Dermis blood vessel endothelial cell (primary cell): ENCODE data around the gene RPS6KA4. TPM values are rescaled to one million over a fixed set of nuclear protein-coding genes. Genes with fewer than 3 reads are reported as not detected.

Source experiments
- DNase-seq: peaks from one replicate; pipeline ENCODE4 v3.0.0; 2010
- total RNA-seq: library from RNA; depleted of rRNA; stranded (reverse); fragments of >200 nt; gene quantifications from 2 replicates; pipeline ENCODE4 v1.2.3, GENCODE V29; 2014

The RPS6KA4 gene
- total RNA-seq, 1 donor from 2014 or later, result 35.9 TPM

DNA sequence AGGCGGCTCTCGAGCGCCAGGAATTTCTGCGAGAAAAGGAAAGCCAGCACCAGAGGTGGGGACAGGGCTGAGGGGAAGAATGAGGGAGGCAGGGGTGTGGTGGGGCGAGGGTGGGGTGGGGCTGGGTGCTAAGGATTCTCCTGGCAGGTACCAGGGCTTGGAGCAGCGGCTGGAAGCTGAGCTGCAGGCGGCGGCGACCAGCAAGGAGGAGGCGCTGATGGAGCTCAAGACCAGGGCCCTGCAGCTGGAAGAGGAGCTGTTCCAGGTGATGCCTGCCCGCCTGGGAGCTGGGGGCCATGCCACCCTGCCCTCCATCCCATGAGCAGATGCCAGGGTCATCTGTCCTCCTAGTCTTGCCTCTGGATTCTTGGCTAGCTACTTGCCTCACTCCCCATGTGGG, 9.6 kb upstream of the RPS6KA4 start:
- no peak for DNase-seq

DNA sequence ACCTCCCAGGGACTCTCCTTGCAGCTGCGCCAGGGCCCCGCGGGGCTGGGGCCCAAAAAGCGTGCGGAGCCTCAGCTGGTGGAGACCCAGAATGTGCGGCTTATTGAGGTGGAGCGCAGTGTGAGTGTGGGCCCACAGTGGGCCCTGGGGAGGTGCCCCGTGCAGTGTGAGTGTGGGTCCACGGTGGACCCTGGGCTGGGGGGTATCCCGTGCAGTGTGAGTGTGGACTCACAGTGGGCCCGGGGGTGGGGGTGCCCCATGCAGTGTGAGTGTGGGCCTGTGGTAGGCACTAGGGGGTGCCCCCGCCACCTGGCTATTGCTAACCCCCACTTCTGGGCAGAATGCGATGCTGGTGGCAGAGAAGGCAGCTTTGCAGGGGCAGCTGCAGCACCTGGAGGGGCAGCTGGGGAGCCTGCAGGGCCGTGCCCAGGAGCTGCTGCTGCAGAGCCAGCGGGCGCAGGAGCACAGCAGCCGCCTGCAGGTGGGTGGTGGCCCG, 7.8 kb upstream of the RPS6KA4 start:
- no peak for DNase-seq

- no peak for DNase-seq
Measured at GRCh38 chr11:64352099-64352994, 6.6 kb upstream of the RPS6KA4 start.

- no peak for DNase-seq
Measured at GRCh38 chr11:64352995-64353714, 5.8 kb upstream of the RPS6KA4 start.

- no peak for DNase-seq
Measured at GRCh38 chr11:64353715-64354506, 5.1 kb upstream of the RPS6KA4 start.

DNA sequence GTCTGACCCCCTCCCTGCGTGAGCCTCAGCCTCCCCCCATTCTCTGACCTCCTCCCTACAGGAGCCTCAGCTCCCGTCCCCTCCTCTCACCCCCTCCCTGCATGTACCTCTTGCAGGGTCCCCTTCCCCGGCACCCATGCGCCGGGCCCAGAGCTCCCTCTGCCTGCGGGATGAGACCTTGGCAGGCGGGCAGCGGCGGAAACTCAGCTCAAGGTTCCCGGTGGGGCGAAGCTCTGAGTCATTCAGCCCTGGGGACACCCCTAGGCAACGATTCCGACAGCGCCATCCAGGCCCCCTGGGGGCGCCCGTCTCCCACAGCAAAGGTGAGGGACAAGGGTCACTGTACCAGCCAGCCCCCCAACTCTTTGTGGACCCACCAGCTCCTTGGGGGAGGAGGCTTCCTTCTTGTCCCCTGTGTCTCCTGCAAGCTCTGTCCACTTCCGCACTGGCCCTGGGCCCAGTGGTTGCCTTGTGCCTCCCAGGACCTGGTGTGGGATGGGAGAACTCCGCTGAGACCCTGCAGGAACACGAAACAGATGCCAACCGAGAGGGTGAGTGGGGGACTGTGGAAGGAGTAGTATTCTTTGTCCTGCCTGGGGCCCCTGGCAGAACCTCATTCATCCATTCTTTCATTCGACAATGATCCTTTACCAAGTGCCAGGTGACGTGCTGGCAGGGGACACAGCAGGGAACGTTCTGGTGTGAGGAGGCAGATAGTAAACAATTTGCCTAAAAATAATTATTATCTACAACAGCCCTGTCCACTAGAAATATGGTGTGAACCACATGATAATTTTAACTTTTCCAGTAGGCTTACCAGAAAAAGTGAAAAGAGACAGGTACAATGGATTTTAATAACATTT, 3.7 kb upstream of the RPS6KA4 start:
- DNase-seq, result peak; percentile 89

DNA sequence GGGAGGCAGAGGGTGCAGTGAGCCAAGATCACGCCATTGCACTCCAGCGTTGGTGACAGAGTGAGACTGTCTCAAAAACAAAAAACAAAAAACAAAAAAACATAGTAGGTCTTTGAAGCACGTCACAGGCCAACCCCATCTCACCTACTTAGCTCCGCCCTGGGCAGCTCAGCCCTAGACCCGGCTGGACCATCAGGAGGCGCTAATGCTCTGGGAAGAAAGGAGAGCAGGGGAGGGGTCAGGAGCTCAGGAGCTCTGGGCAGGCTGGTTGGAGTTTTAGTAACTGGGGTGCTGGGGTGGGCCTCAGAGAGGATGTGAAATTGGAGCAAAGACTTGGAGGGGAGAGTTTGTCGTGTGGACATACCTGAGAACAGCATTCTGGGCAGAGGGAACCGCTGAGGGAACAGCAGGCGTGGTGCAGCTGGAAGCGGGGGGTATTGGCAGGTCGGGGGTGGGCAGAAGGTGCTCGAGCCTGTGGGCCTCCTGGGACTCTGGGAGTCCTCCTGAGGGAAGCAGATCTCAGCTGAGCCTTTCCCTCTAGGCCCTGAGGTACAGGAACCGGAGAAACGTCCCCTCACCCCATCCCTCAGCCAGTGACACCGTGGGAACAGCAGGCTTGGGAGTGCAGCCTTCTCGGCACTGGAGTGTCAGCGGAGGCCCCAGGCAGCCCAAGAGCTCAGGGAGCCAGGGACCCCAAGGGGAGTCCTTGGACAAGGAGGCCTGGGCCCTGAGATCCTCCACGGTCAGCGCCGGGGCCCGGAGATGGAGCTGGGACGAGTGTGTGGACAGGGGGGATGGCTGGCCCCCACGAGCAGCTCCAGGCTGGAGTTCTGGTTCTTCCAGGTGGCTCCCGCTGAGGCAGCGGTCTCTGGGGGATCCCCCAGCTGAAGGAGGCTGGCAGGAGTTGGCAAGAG, 2.2 kb upstream of the RPS6KA4 start:
- DNase-seq, result peak; percentile 61

GRCh38 chr11:64357446-64357845, 1.5 kb upstream of the RPS6KA4 start:
- no peak for DNase-seq

DNA sequence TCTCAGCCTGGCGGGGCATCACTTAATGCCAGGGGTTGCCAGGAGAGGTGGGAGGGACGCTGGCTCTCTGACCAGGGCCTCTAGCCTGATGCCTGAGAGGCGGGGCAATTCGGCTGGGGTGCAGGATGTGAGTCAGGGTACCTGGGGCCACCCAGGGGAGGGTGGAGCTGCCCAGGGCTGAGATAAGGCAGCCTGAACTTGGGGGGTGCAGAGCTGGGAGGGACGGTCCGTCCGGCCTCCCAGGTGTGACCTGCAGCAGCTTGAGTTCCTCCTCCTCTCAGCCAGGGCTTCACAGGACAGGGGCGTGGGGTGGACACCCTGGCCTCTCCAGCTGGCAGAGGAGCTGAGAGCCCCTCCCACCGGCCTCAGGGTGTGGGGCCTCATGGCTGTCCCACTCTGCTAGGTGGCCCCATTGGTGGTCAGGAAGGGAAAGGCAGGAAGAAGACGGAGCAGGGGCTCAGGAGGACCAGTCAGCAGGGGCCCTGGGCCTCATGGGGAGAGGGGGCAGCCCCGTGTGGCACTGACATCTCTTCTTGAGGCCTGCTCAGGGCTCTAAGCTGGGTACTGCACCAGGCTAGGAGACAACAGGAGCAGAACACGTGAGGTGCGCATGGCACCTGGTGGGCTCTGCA, 942 bp upstream of the RPS6KA4 start:
- DNase-seq, result no peak

DNA sequence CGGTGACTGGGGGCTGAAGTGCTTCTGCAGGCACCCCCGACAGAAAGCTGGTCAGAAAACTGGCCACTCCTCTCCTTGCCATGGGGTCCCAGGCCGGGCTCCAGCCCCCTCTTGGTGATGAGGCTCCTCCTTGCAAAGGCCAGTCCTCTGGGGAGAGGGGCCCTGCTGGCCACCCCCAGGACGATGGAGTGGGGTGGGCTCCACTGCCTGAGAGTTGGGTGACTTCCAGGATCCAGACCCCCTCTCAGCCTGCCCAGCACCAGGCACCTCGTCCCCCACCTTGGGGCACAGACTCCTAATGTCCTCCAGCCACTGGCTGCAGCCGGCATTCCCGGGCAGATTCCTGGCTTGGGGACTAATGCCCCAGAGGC, 441 bp upstream of the RPS6KA4 start:
- DNase-seq, result no peak

DNA sequence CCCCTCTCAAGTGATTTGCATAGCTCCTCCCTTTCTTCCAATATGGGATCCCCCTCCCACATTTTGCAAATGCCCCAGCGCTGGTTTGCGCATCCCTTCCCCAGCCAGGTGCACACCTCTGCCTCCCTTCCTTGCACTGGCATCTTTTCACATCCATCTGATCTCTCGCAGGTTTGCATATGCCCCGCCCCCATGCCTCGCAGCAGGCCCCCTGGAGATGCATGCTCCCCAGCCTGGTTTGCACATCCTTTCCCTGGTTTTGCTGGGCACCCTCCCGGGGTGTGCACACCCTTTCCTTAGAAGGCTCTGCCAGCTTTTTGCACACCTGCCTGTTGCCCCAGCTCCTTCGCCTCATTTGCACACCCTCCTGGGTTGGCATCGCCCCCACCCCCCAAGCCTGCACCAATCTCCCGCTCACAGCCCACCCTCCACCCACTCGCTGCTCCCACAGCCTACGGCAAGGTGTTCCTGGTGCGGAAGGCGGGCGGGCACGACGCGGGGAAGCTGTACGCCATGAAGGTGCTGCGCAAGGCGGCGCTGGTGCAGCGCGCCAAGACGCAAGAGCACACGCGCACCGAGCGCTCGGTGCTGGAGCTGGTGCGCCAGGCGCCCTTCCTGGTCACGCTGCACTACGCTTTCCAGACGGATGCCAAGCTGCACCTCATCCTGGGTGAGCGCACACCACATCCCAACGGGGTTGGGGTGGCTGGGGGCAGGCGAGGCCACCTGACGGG, 917 bp downstream of the RPS6KA4 start:
- no peak for DNase-seq

DNA sequence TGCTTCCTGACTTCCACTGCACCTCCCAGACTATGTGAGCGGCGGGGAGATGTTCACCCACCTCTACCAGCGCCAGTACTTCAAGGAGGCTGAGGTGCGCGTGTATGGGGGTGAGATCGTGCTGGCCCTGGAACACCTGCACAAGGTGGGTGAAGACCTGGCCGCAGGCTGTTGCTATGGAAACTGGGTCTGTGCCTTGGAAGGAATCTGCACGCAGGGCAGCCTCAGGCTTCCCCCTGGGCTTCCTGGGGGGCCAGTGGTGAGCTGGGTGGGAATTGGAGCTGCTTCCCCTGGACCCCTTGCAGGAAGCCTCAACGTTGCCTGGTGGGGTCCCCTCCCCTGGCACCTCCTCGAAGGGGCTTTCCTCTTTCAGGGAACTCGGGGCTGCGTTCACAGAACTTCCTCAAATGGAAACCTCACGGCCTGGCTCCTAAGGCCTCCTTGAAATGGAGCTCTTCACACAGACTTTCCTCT, 1.5 kb downstream of the RPS6KA4 start:
- no peak for DNase-seq

DNA sequence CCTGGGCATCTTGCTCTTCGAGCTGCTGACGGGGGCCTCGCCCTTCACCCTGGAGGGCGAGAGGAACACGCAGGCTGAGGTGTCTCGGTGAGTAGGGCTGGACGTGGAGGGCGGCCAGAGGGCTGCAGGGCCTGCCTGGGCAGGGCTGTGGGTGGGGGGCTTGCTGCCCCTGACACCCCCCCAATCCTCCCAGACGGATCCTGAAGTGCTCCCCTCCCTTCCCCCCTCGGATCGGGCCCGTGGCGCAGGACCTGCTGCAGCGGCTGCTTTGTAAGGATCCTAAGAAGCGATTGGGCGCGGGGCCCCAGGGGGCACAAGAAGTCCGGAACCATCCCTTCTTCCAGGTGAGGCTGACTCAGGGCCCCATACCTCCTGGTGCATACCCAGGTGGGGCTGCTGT, 2.7 kb downstream of the RPS6KA4 start:
- DNase-seq, result no peak

DNA sequence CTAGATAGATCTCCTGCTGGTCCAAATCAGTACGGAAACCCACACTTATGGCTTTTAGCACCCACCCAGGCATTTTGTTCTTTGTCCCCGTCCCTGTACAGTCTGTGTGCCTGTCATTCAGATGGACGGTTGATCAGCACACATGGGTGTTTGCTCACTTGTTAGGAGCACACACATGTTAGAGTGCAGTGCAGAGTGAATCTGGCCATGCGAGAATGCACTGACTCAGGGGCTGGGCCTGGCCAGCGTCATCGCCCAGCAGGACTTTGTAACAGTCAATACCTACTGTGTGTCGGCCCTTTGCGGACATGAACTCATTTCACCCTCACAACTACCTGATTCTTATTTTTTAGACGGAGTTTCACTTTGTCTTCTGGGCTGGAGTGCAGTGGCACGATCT, 3.4 kb downstream of the RPS6KA4 start:
- no peak for DNase-seq

DNA sequence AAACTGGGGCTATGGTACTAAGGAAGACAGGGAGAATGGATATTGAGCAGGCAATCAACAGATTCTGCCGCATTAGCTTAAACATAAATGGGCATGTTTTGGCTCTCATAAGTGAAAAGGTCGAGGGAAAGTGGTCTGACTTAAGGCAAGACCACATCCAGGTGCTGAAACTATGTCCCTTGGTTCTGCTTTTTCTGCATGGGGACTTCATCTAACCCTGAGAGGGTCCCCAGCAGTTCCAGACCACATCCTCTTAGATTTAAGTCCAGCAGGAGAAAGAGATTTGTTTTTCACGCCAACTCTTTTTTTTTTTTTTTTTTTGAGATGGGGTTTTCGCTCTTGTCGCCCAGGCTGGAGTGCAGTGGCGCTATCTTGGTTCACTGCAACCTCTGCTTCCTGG, 5.5 kb downstream of the RPS6KA4 start:
- DNase-seq, result no peak

DNA sequence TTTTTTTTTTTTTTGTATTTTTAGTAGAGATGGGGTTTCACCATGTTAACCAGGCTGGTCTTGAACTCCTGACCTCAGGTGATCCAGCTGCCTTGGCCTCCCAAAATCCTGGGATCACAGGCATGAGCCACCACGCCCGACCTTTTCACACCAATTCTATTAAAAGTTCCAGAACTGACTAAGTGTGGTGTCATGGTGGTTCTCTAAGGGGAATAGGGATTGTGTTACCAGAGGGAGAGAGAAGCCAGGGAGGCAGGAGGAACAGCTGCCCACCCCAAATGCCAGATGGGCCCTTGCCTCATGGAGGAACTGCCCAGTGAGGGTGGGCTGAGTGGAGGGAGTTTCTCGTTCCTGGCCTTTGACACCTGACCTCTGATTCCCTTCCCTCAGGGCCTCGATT, 5.9 kb downstream of the RPS6KA4 start:
- no peak for DNase-seq

DNA sequence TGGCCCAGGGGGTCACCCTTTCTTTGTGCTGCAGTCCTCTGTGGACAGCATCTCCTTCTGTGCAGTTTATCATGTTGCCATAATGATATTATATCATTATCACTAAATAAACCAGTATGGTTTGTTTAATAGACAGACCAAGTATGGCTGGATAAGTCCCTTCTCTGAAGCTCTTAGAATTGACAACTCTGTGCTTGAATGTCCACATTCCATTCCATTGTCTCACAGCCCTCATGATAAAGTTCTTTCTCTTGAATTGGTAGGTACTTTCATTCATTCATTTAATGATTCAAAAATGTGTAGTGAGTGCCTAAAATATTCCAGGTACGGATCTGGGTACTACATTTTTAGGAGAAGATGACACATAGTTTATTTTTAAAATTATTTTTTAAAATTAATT, 7.8 kb downstream of the RPS6KA4 start:
- no peak for DNase-seq

DNA sequence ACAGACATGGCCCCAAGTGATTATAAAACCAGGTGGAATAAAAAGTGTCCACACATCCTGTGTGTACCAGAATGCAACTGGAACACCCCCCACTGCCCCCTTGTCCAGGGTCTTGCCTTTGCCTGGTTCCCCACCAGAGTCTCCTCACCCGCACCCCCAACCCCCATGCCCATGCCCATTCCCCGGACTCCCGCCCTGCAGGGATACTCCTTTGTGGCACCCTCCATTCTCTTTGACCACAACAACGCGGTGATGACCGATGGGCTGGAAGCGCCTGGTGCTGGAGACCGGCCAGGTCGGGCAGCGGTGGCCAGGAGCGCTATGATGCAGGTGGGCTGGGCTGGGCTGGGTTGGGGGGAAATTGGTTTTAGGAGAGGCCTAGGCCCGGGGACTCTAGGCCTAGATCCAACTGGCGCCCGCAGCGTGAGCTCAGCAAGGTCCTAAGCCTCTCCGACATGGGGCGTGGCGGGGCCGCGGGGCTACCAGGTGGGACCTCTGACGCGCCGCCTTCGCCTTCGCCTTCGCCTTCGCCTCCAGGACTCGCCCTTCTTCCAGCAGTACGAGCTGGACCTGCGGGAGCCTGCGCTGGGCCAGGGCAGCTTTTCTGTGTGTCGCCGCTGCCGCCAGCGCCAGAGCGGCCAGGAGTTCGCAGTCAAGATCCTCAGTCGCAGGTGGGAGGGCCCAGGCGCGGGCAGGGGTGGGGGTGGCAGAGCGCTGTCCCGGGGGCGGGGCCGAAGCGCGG, 9.1 kb downstream of the RPS6KA4 start:
- DNase-seq, result no peak

- no peak for DNase-seq
Measured at GRCh38 chr11:64368673-64369074, 9.7 kb downstream of the RPS6KA4 start.
